Gastroesophageal sphincter (tissue), 4 donors: Measurements from ENCODE around the gene DENND6A. TPM values are rescaled to one million over a fixed set of nuclear protein-coding genes. Genes with fewer than 3 reads are reported as not detected.
A peak's percentile ranks its signal among the peaks of the same experiment; 100 is the strongest.

Source experiments
- ATAC-seq: fragments of 150-250 bp; one replicate; pipeline ENCODE4 v1.9.1; 2016; ENCODE audit warnings: mild to moderate bottlenecking, moderate library complexity
- H3K27ac ChIP-seq, 4 donors: fragments of 200-600 bp; sonication (generic) in 3 of 4; 1 replicate in 3 of 4; 2 replicates in 1 of 4; pipeline ENCODE4 v1.5.1; 2016 to 2019
- H3K27me3 ChIP-seq: fragments of 200-600 bp; sonication (generic); one replicate; pipeline ENCODE4 v1.5.1; 2019
- H3K36me3 ChIP-seq, 2 donors: fragments of 200-600 bp; sonication (generic); one replicate each; pipeline ENCODE4 v1.5.1; 2019; ENCODE audit warnings: control low read depth in 1 of 2
- H3K4me1 ChIP-seq, 3 donors: fragments of 200-600 bp; sonication (generic); 1 replicate in 2 of 3; 2 replicates in 1 of 3; pipeline ENCODE4 v1.5.1; 2016 to 2019; ENCODE audit warnings: control low read depth in 2 of 3
- H3K4me3 ChIP-seq, 2 donors: fragments of 200-600 bp; sonication (generic); one replicate each; pipeline ENCODE4 v1.5.1; 2019; ENCODE audit warnings: mild to moderate bottlenecking in 1 of 2, moderate library complexity in 1 of 2
- H3K9me3 ChIP-seq, 3 donors: fragments of 200-600 bp; sonication (generic); one replicate each; pipeline ENCODE4 v1.5.1; 2017 to 2019; ENCODE audit warnings: control low read depth in 2 of 3
- EP300 ChIP-seq: sonication (generic); formaldehyde crosslinking; IDR thresholded peaks from one replicate; pipeline ENCODE4 v1.6.1; 2017; ENCODE audit warnings: antibody characterized with exemption, mild to moderate bottlenecking
- POLR2A ChIP-seq, 2 donors: fragments of 450-650 bp; IDR thresholded peaks; one replicate each; pipeline ENCODE4 v1.6.1; 2017; ENCODE audit warnings: antibody characterized with exemption in 2 of 2, mild to moderate bottlenecking in 2 of 2, moderate library complexity in 1 of 2
- POLR2AphosphoS5 ChIP-seq: sonication (generic); formaldehyde crosslinking; IDR thresholded peaks from one replicate; pipeline ENCODE4 v1.6.1; 2017; ENCODE audit warnings: antibody characterized with exemption
- whole genome bisulfite sequencing, 2 donors: methylation state at CpG; one replicate each; pipeline ENCODE4 v1.1.5; 2018; ENCODE audit warnings: low coverage in 1 of 2; 5-methylcytosine and 5-hydroxymethylcytosine counted together
- total RNA-seq, 4 donors: library from RNA; depleted of rRNA; stranded (reverse); fragments of >200 nt; gene quantifications; one replicate each; pipeline ENCODE4 v1.1.0, GENCODE V29; 2016
- TF ChIP-seq, protein P1 (sequence below), 4 experiments: fragments of 200-600 bp in 2 of 4; fragments of 450-650 bp in 2 of 4; sonication (generic) in 1 of 4; IDR thresholded peaks; one replicate each; pipeline ENCODE4 v1.5.1; 2017 to 2019; ENCODE audit warnings: antibody characterized with exemption in 4 of 4, mild to moderate bottlenecking in 2 of 4, moderate library complexity in 2 of 4

The DENND6A gene
- total RNA-seq, 4 donors from 2014 or later = 25.8 to 56.0 (median 47.2) TPM

DNA sequence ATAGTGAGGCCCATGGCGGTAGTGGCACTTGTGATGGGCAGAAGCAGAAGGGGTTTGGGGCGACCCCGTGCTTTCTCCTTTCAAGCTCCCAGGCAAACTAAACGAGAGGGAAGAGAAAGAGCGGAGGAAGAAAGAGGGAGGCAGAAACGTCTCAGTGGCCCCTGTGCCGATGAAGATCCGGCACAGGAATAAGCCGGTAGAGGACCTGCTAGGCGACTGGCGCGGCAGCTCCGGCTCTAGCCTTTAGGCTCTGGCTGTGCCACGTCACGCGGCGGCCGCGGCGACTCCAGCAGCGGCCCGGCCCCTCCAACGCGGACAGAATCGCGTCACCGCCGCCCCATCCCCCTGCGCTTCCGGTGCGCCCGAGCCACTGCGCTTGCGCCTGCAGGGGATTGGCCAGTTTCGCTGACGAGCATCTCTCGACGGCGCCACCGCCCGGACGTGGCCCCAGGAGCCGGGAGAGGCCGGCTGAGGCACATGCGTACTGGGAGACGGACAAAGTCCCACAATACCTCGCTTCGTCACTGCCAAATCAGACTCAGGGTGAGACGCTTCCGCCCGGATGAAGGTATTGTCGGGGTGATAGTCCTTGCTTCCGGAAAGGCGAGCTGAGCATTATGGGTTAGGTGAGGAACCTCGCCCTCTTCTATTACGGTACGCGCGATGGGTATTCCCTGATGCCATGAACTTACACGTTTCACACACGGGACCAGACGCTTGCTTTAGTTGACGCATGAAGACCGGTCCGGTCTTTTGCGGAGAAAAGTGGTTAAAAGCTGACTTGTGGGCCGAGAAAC, 95.6 kb downstream of the DENND6A start, which contains the start of gene ARF4:
ARF4 (minus strand) TSS at position 218 of the 797 bp plus-strand sequence; CDS start at position 14, 204 bp downstream.
- 0% methylated on average over 4 to 15 of the region's 67 CpGs for WGBS, 2 donors
- Histone ChIP-seq H3K36me3 (peaks cover 0 to 12% of the 10 kb centered on the region in 2 donors), H3K27me3 (no peaks in the 10 kb centered on the region), H3K27ac (peak within 1 kb of the TSS; percentile 96 to 98 (median 96)), H3K4me1 (peaks cover 0 to 51% (median 36%) of the 10 kb centered on the region in 3 donors), H3K4me3 (peak within 1 kb of the TSS; percentile 82 to 83), H3K9me3 (no peaks in the 10 kb centered on the region)
- TF ChIP-seq, protein P1, sequence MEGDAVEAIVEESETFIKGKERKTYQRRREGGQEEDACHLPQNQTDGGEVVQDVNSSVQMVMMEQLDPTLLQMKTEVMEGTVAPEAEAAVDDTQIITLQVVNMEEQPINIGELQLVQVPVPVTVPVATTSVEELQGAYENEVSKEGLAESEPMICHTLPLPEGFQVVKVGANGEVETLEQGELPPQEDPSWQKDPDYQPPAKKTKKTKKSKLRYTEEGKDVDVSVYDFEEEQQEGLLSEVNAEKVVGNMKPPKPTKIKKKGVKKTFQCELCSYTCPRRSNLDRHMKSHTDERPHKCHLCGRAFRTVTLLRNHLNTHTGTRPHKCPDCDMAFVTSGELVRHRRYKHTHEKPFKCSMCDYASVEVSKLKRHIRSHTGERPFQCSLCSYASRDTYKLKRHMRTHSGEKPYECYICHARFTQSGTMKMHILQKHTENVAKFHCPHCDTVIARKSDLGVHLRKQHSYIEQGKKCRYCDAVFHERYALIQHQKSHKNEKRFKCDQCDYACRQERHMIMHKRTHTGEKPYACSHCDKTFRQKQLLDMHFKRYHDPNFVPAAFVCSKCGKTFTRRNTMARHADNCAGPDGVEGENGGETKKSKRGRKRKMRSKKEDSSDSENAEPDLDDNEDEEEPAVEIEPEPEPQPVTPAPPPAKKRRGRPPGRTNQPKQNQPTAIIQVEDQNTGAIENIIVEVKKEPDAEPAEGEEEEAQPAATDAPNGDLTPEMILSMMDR (IDR thresholded peaks at IDR 0.05) = peak in 1 of 4 experiments; percentile 26
- peak; percentile 98 to 99 for TF ChIP-seq POLR2A (IDR thresholded peaks at IDR 0.05)
- TF ChIP-seq POLR2AphosphoS5 = peak; percentile 99
- no peak for TF ChIP-seq EP300
- peak; percentile 98 for ATAC-seq

DNA sequence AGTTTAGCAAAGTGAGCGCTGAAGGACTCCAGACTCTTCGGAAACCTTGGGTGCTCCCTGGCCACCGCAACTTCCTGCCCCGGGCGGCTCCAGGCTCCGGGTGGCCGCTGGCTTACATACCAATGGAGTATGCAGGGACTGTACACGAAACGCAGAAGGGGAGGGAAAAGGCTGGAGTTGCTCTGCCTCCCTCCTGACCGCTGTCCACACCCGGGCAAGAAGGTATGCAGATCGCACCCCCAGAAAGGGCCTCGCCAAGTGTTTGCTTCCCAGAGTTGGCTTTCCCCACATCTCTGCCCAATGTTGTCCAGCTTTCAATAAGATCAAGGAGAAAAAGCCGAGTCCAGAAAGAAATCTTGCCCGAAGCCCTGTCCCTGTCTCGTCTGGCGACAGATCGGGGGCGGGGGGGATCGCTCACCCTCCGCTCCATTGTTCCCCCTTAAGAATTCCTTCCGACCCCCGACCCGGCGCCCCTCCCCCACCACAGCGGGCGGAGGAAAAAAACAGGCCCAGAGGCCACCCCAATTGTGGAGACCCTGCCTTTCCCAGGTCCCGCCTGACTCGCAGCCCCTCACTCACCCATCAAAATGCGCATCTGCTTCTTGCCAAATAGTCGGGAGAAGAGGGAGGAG, 96.3 kb downstream of the DENND6A start:
- TF ChIP-seq, protein P1 (IDR thresholded peaks at IDR 0.05) = no peak
- TF ChIP-seq EP300 (no peak), POLR2AphosphoS5 (peak; percentile 66), POLR2A (IDR thresholded peaks at IDR 0.05) (peak; percentile 41 to 50)
- no peaks in the 10 kb centered on the region for H3K27me3 ChIP-seq
- peaks cover 0 to 58% (median 36%) of the 10 kb centered on the region in 3 donors for H3K4me1 ChIP-seq
- H3K9me3 ChIP-seq = no peaks in the 10 kb centered on the region
- ATAC-seq = peak; percentile 46
- 0 to 1% methylated on average over 9 to 16 of the region's 31 CpGs for WGBS, 2 donors
- H3K4me3 ChIP-seq = peak overlapping the region; percentile 82 to 83
- H3K36me3 ChIP-seq = peaks cover 0 to 7% of the 10 kb centered on the region in 2 donors
- peak overlapping the region; percentile 96 to 98 (median 96) for H3K27ac ChIP-seq

DNA sequence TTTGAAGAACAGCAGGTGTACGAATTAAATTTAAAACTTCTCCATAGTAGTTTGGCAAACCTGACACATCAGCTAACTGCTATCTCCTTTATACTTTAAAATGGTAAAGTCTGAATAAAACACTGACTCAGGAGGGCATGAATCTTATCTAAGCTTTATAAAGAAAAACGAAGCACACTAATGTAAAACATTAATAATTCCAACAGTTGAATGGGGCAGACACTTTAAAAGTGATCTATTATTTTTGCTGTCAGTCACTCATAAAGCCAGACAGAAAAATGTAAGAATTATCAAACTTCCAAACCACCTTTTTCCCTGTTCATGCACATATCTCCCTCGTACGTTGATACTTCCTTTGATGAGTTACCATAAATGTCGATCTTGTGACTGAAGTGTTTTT, 98.3 kb downstream of the DENND6A start:
- Histone ChIP-seq H3K4me1 (peaks cover 0 to 68% (median 36%) of the 10 kb centered on the region in 3 donors), H3K36me3 (no peaks in the 10 kb centered on the region), H3K9me3 (no peaks in the 10 kb centered on the region), H3K27me3 (no peaks in the 10 kb centered on the region), H3K4me3 (peak overlapping the region in 1 of 2 donors; percentile 83), H3K27ac (peak overlapping the region in 2 of 4 donors; percentile 96 to 97)
- no peak for ATAC-seq
- WGBS, 2 donors = 21 to 25% methylated on average over 5 of the region's 5 CpGs
- TF ChIP-seq EP300 (no peak), POLR2AphosphoS5 (no peak), POLR2A (IDR thresholded peaks at IDR 0.05) (no peak)
- TF ChIP-seq, protein P1 (IDR thresholded peaks at IDR 0.05) = no peak

DNA sequence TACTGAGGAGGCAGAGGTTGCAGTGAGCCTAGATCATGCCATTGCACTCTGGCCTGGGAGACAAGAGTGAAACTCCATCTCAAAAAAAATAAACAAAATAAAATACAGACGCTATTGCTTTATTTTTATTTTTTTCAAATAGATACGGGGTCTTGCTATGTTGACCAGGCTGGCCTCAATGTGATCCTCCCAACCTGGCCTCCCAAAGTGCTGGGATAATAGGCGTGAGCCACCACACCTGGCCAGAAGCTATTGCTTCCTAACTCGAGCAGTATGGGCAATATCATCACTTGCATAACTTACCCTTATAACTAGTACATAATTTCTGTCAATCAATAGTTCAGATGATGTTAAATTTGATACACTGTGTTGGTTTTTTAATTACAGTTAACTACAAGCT, 98.7 kb downstream of the DENND6A start:
- ATAC-seq = no peak
- Histone ChIP-seq H3K4me3 (no peak overlapping the region), H3K27ac (no peak overlapping the region), H3K4me1 (peaks cover 0 to 70% (median 36%) of the 10 kb centered on the region in 3 donors), H3K27me3 (no peaks in the 10 kb centered on the region), H3K9me3 (no peaks in the 10 kb centered on the region), H3K36me3 (no peaks in the 10 kb centered on the region)
- WGBS, 2 donors = 61 to 69% methylated on average over 4 of the region's 4 CpGs
- TF ChIP-seq EP300 (no peak), POLR2AphosphoS5 (no peak), POLR2A (IDR thresholded peaks at IDR 0.05) (no peak)
- TF ChIP-seq, protein P1 (IDR thresholded peaks at IDR 0.05) = no peak
